Colonic mucosa (tissue), 4 donors: Measurements from ENCODE around the gene MRPL4. TPM values are rescaled to one million over a fixed set of nuclear protein-coding genes. Genes with fewer than 3 reads are reported as not detected.

ENCODE experiments used
- DNase-seq: peaks from one replicate; pipeline ENCODE4 v3.0.0-alpha.2; 2020
- H3K27ac ChIP-seq: fragments of 200-600 bp; one replicate; pipeline ENCODE4 v1.8.0; 2021
- H3K27me3 ChIP-seq: fragments of 200-600 bp; one replicate; pipeline ENCODE4 v1.8.0; 2021
- H3K36me3 ChIP-seq: fragments of 200-600 bp; one replicate; pipeline ENCODE4 v1.8.0; 2021
- H3K4me1 ChIP-seq: fragments of 200-600 bp; one replicate; pipeline ENCODE4 v1.8.0; 2021; ENCODE audit warnings: mild to moderate bottlenecking
- H3K4me3 ChIP-seq: fragments of 200-600 bp; one replicate; pipeline ENCODE4 v1.8.0; 2021
- H3K9ac ChIP-seq, 2 donors: one replicate each; pipeline ENCODE4 v1.7.0; 2013; ENCODE audit warnings: control low read depth in 2 of 2, low read depth in 2 of 2, low read length in 2 of 2
- H3K9me3 ChIP-seq: fragments of 200-600 bp; one replicate; pipeline ENCODE4 v1.8.0; 2021
- CTCF ChIP-seq: fragments of 200-600 bp; IDR thresholded peaks from one replicate; pipeline ENCODE4 v1.8.0; 2022; ENCODE audit warnings: antibody characterized with exemption, mild to moderate bottlenecking
- intact Hi-C: fragments of 100-400 bp; cut with DNase I; formaldehyde crosslinking; loops from one replicate; pipeline ENCODE4 v1.14.1; 2022
- total RNA-seq, 2 donors: library from RNA; stranded (reverse); fragmentation: NEBNext Ultra II Directional in 1 of 2; extraction: Animal tissue kit (Norgen Biotek cat#: 25700) in 1 of 2; gene quantifications; one replicate each; pipeline ENCODE4 v1.2.1, GENCODE V29; 2021
- donor health status: healthy.
- donor health status: DM: no; HTN: no; CAD: no.
- donor health status: DM: no; HTN: no; CAD: no.

MRPL4 gene
- total RNA-seq, 2 donors from 2014 or later = 48.9 to 116 TPM

GRCh38 chr19:10289167-10289835, 37.3 kb downstream of the MRPL4 start:
- H3K4me3 ChIP-seq = peak overlapping the region; percentile 17
- DNase-seq = peak; percentile 41
- intact Hi-C loops = no loop called here
- TF ChIP-seq CTCF = no peak
- no peaks in the 10 kb centered on the region for H3K36me3 ChIP-seq
- peaks cover 65% of the 10 kb centered on the region for H3K27me3 ChIP-seq
- no peaks in the 10 kb centered on the region for H3K9me3 ChIP-seq
- H3K9ac ChIP-seq = peak overlapping the region in 1 of 2 donors; percentile 12
- H3K27ac ChIP-seq = no peak overlapping the region
- H3K4me1 ChIP-seq = peaks cover 40% of the 10 kb centered on the region

GRCh38 chr19:10289836-10290356, 37.9 kb downstream of the MRPL4 start, which contains the start of gene ICAM5:
Gene ICAM5, plus strand, starts transcription at chr19:10289952. Its CDS starts 92 bp downstream, at chr19:10290044.
- Histone ChIP-seq H3K4me1 (peaks cover 40% of the 10 kb centered on the region), H3K27me3 (peaks cover 71% of the 10 kb centered on the region), H3K27ac (no peak within 1 kb of the TSS), H3K36me3 (no peaks in the 10 kb centered on the region), H3K4me3 (peak within 1 kb of the TSS; percentile 42), H3K9ac (peak within 1 kb of the TSS in 1 of 2 donors; percentile 12), H3K9me3 (no peaks in the 10 kb centered on the region)
- no peak for TF ChIP-seq CTCF
- no peak for DNase-seq
- intact Hi-C loops = no loop called here

GRCh38 chr19:10290357-10290875, 38.4 kb downstream of the MRPL4 start:
- Histone ChIP-seq H3K4me3 (no peak overlapping the region), H3K9me3 (no peaks in the 10 kb centered on the region), H3K4me1 (peaks cover 45% of the 10 kb centered on the region), H3K36me3 (no peaks in the 10 kb centered on the region), H3K9ac (no peak overlapping the region), H3K27ac (no peak overlapping the region), H3K27me3 (peaks cover 76% of the 10 kb centered on the region)
- no peak for DNase-seq
- no peak for TF ChIP-seq CTCF
- intact Hi-C loops = no loop called here

GRCh38 chr19:10290876-10291553, 39.0 kb downstream of the MRPL4 start:
- H3K9ac ChIP-seq = peak overlapping the region in 1 of 2 donors; percentile 48
- DNase-seq = peak; percentile 77
- no peak overlapping the region for H3K27ac ChIP-seq

More at GRCh38 chr19:10290876-10291553, 39.0 kb downstream of the MRPL4 start:
- Histone ChIP-seq H3K27me3 (peaks cover 80% of the 10 kb centered on the region), H3K4me1 (peaks cover 51% of the 10 kb centered on the region), H3K4me3 (peak overlapping the region; percentile 42), H3K36me3 (no peaks in the 10 kb centered on the region), H3K9me3 (no peaks in the 10 kb centered on the region)
- intact Hi-C loops = no loop called here
- no peak for TF ChIP-seq CTCF
